ENCODE results near the gene ADAMTS3. TPM values are rescaled to one million over a fixed set of nuclear protein-coding genes. Genes with fewer than 3 reads are reported as not detected.

The ADAMTS3 gene
- total and polyA plus RNA-seq, 9 of the 15 experiments (the other 6 are each of a cell fraction or from before 2014, with no cell fraction given): 4.0 to 18.0 (median 12.1) TPM

DNA sequence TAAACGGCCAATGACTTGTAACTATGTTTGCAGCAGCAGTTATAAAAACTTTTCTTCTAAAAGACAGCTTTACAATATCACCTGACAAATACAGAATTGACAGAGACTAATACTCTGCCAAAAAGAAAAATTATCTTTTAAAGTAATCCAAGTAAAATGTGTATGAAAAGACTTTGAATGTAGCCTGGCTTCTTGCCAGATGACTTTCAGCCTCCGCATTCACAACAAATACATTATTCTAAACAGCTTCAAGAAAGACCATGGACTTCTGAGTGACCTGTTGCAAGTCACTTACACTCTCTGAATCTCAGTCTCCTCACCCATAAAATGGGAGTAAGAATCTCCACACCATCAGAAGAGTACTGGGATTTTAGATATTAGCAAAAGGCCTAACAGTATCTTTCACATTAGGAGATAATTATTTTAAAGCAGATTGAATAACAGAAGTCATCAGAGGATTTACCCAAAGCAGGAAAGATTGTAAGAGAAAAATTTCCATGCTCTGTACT lies 2.5 kb downstream of the ADAMTS3 start (continued):
- TF ChIP-seq, protein P1, sequence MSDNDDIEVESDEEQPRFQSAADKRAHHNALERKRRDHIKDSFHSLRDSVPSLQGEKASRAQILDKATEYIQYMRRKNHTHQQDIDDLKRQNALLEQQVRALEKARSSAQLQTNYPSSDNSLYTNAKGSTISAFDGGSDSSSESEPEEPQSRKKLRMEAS (CRISPR knock-in tag; IDR thresholded peaks at IDR 0.05): no peak
- TF ChIP-seq, protein P2, sequence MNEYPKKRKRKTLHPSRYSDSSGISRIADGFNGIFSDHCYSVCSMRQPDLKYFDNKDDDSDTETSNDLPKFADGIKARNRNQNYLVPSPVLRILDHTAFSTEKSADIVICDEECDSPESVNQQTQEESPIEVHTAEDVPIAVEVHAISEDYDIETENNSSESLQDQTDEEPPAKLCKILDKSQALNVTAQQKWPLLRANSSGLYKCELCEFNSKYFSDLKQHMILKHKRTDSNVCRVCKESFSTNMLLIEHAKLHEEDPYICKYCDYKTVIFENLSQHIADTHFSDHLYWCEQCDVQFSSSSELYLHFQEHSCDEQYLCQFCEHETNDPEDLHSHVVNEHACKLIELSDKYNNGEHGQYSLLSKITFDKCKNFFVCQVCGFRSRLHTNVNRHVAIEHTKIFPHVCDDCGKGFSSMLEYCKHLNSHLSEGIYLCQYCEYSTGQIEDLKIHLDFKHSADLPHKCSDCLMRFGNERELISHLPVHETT (CRISPR knock-in tag; conservative IDR thresholded peaks at IDR 0.05 in 1 of 2, IDR thresholded peaks at IDR 0.05 in 1 of 2): no peak
- TF ChIP-seq, protein P3, sequence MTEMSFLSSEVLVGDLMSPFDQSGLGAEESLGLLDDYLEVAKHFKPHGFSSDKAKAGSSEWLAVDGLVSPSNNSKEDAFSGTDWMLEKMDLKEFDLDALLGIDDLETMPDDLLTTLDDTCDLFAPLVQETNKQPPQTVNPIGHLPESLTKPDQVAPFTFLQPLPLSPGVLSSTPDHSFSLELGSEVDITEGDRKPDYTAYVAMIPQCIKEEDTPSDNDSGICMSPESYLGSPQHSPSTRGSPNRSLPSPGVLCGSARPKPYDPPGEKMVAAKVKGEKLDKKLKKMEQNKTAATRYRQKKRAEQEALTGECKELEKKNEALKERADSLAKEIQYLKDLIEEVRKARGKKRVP (CRISPR knock-in tag; IDR thresholded peaks at IDR 0.05): no peak
- TF ChIP-seq CAMTA2 (CRISPR knock-in tag; conservative IDR thresholded peaks at IDR 0.05): no peak
- TF ChIP-seq NFE2L1 (tag; IDR thresholded peaks at IDR 0.05; ENCODE audit: borderline replicate concordance, low read depth): no peak
- TF ChIP-seq SMAD1 (IDR thresholded peaks at IDR 0.05; ENCODE audit: low read depth, low read length, partially characterized antibody): no peak
- TF ChIP-seq BCOR (IDR thresholded peaks at IDR 0.05): peak; percentile 91
- TF ChIP-seq, protein P4, sequence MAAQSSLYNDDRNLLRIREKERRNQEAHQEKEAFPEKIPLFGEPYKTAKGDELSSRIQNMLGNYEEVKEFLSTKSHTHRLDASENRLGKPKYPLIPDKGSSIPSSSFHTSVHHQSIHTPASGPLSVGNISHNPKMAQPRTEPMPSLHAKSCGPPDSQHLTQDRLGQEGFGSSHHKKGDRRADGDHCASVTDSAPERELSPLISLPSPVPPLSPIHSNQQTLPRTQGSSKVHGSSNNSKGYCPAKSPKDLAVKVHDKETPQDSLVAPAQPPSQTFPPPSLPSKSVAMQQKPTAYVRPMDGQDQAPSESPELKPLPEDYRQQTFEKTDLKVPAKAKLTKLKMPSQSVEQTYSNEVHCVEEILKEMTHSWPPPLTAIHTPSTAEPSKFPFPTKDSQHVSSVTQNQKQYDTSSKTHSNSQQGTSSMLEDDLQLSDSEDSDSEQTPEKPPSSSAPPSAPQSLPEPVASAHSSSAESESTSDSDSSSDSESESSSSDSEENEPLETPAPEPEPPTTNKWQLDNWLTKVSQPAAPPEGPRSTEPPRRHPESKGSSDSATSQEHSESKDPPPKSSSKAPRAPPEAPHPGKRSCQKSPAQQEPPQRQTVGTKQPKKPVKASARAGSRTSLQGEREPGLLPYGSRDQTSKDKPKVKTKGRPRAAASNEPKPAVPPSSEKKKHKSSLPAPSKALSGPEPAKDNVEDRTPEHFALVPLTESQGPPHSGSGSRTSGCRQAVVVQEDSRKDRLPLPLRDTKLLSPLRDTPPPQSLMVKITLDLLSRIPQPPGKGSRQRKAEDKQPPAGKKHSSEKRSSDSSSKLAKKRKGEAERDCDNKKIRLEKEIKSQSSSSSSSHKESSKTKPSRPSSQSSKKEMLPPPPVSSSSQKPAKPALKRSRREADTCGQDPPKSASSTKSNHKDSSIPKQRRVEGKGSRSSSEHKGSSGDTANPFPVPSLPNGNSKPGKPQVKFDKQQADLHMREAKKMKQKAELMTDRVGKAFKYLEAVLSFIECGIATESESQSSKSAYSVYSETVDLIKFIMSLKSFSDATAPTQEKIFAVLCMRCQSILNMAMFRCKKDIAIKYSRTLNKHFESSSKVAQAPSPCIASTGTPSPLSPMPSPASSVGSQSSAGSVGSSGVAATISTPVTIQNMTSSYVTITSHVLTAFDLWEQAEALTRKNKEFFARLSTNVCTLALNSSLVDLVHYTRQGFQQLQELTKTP (IDR thresholded peaks at IDR 0.05; ENCODE audit: low read depth in 1 of 2, partially characterized antibody in 2 of 2): no peak
- no peak for TF ChIP-seq NFXL1 (CRISPR knock-in tag; IDR thresholded peaks at IDR 0.05)

All from K562 (cell line).